CD8-positive, alpha-beta memory T cell (primary cell): ENCODE results near the gene PSMD3. TPM values are rescaled to one million over a fixed set of nuclear protein-coding genes. Genes with fewer than 3 reads are reported as not detected.

Experiments
- CTCF ChIA-PET: fragments of 350-600 bp; sonication (Branson Sonifier 250); formaldehyde crosslinking; loops from one replicate; lab custom pipeline; 2021; ENCODE audit warnings: antibody characterized with exemption; lab: Charles Lee
- POLR2A ChIA-PET: fragments of 350-600 bp; sonication (Branson Sonifier 250); formaldehyde crosslinking; loops from one replicate; lab custom pipeline; 2021; ENCODE audit warnings: antibody characterized with exemption; lab: Charles Lee
- DNase-seq, 5 donors: peaks; one replicate each; pipeline versions ENCODE4 v3.0.0 to v3.0.0-alpha.2; 2020 to 2022; ENCODE audit warnings: mixed read lengths in 1 of 5
- H3K27ac ChIP-seq: one replicate; pipeline ENCODE4 v1.7.0; 2013; ENCODE audit warnings: low read depth, mild to moderate bottlenecking, low read length, moderate library complexity
- H3K27me3 ChIP-seq: 2 replicates; pipeline ENCODE4 v1.7.0; 2013; ENCODE audit warnings: low read length, mild to moderate bottlenecking; ENCODE audit not compliant: insufficient read depth, poor library complexity, severe bottlenecking
- H3K36me3 ChIP-seq: 2 replicates; pipeline ENCODE4 v1.7.0; 2013; ENCODE audit warnings: mild to moderate bottlenecking, low read length, moderate library complexity; ENCODE audit not compliant: insufficient read depth
- H3K4me1 ChIP-seq: 2 replicates; pipeline ENCODE4 v1.7.0; 2013; ENCODE audit warnings: mild to moderate bottlenecking, low read length, moderate library complexity; ENCODE audit not compliant: insufficient read depth
- H3K4me3 ChIP-seq: 2 replicates; pipeline ENCODE4 v1.7.0; 2013; ENCODE audit warnings: mild to moderate bottlenecking, low read length
- H3K9me3 ChIP-seq: 2 replicates; pipeline ENCODE4 v1.7.0; 2013; ENCODE audit warnings: mild to moderate bottlenecking, low read length
- H3K27ac Mint-ChIP-seq, 8 donors: one replicate each; pipeline ENCODE4 v1.8.0; 2020 to 2021; ENCODE audit warnings: mixed read lengths in 8 of 8, mild to moderate bottlenecking in 6 of 8, inconsistent platforms in 3 of 8, moderate library complexity in 3 of 8
- H3K27me3 Mint-ChIP-seq, 2 donors: one replicate each; pipeline ENCODE4 v1.8.0; 2020 to 2021; ENCODE audit warnings: mixed read lengths in 2 of 2, mild to moderate bottlenecking in 1 of 2, moderate library complexity in 1 of 2
- H3K36me3 Mint-ChIP-seq, 3 donors: one replicate each; pipeline ENCODE4 v1.8.0; 2020 to 2021; ENCODE audit warnings: mixed read lengths in 3 of 3, inconsistent platforms in 1 of 3, mild to moderate bottlenecking in 1 of 3
- H3K4me1 Mint-ChIP-seq, 3 donors: one replicate each; pipeline ENCODE4 v1.8.0; 2020 to 2021; ENCODE audit warnings: mixed read lengths in 3 of 3, inconsistent platforms in 1 of 3, mild to moderate bottlenecking in 1 of 3
- H3K4me3 Mint-ChIP-seq, 7 donors: one replicate each; pipeline ENCODE4 v1.8.0; 2020 to 2021; ENCODE audit warnings: mixed read lengths in 7 of 7, mild to moderate bottlenecking in 6 of 7, moderate library complexity in 4 of 7, inconsistent platforms in 2 of 7
- H3K9me3 Mint-ChIP-seq, 5 donors: one replicate each; pipeline ENCODE4 v1.8.0; 2020 to 2022; ENCODE audit warnings: mixed read lengths in 5 of 5, mild to moderate bottlenecking in 3 of 5, moderate library complexity in 2 of 5, inconsistent platforms in 1 of 5
- polyA plus RNA-seq: library from polyadenylated mRNA; unstranded; fragments of 300-500 nt; fragmentation: Illumina TruSeq; gene quantifications from one replicate; pipeline ENCODE4 v1.2.3, GENCODE V29; 2021
- total RNA-seq, 2 experiments: library from RNA; stranded (reverse); gene quantifications; one replicate each; pipeline ENCODE4 v1.2.3, GENCODE V29; 2021

Gene PSMD3
- total and polyA plus RNA-seq, 3 experiments from 2014 or later = 51.1 to 186 (median 185) TPM

GRCh38 chr17:40019140-40019991 is 38.8 kb downstream of the PSMD3 start:
- Histone ChIP-seq H3K36me3 (peaks cover 12% of the 10 kb centered on the region), H3K4me1 (no peaks in the 10 kb centered on the region), H3K27ac (no peak overlapping the region), H3K27me3 (no peaks in the 10 kb centered on the region), H3K4me3 (no peak overlapping the region), H3K9me3 (no peaks in the 10 kb centered on the region)
- no peak overlapping the region for H3K4me3 Mint-ChIP-seq
- no peaks in the 10 kb centered on the region for H3K27me3 Mint-ChIP-seq
- peak overlapping the region in 1 of 8 donors; percentile 83 for H3K27ac Mint-ChIP-seq
- peaks cover 0 to 50% (median 5%) of the 10 kb centered on the region in 3 donors for H3K36me3 Mint-ChIP-seq
- CTCF ChIA-PET = no interaction called here
- POLR2A ChIA-PET = no interaction called here
- H3K9me3 Mint-ChIP-seq = no peaks in the 10 kb centered on the region
- no peaks in the 10 kb centered on the region for H3K4me1 Mint-ChIP-seq
- DNase-seq = no peak

GRCh38 chr17:40020146-40020545 is 39.5 kb downstream of the PSMD3 start:
- peak overlapping the region in 1 of 7 donors; percentile 65 for H3K4me3 Mint-ChIP-seq
- no peaks in the 10 kb centered on the region for H3K27me3 ChIP-seq
- H3K9me3 ChIP-seq = no peaks in the 10 kb centered on the region

GRCh38 chr17:40021451-40021971 is 40.9 kb downstream of the PSMD3 start:
- Histone ChIP-seq H3K36me3 (peaks cover 21% of the 10 kb centered on the region), H3K27ac (no peak overlapping the region), H3K9me3 (no peaks in the 10 kb centered on the region), H3K4me1 (peaks cover 14% of the 10 kb centered on the region), H3K27me3 (no peaks in the 10 kb centered on the region), H3K4me3 (no peak overlapping the region)
- no peak for DNase-seq
- Mint-ChIP-seq H3K27me3 (no peaks in the 10 kb centered on the region), H3K4me1 (peaks cover 14 to 15% (median 14%) of the 10 kb centered on the region in 3 donors), H3K36me3 (peaks cover 0 to 68% (median 10%) of the 10 kb centered on the region in 3 donors), H3K4me3 (no peak overlapping the region), H3K27ac (peak overlapping the region in 2 of 8 donors; percentile 45 to 65), H3K9me3 (no peaks in the 10 kb centered on the region)
- ChIA-PET CTCF (interaction anchor here (1.1 to 1.5 kb wide), 2 partner anchors 9 to 149 kb away, joined by 3 to 11 read pairs; no protein-coding TSS in a partner anchor), POLR2A (interaction anchor here (0.5 to 0.6 kb wide), 2 partner anchors 127 to 639 kb away, joined by 3 read pairs; no protein-coding TSS in a partner anchor)

More at GRCh38 chr17:40020146-40020545, 39.5 kb downstream of the PSMD3 start:
- Histone ChIP-seq H3K36me3 (peaks cover 12% of the 10 kb centered on the region), H3K4me3 (no peak overlapping the region), H3K27ac (no peak overlapping the region), H3K4me1 (peaks cover under 1% of the 10 kb centered on the region)
- POLR2A ChIA-PET = no interaction called here
- Mint-ChIP-seq H3K27ac (peak overlapping the region in 1 of 8 donors; percentile 81), H3K36me3 (peaks cover 0 to 54% (median 5%) of the 10 kb centered on the region in 3 donors), H3K4me1 (peaks cover under 1% of the 10 kb centered on the region in 3 donors), H3K27me3 (no peaks in the 10 kb centered on the region), H3K9me3 (no peaks in the 10 kb centered on the region)
- no peak for DNase-seq
- CTCF ChIA-PET = no interaction called here

- Mint-ChIP-seq H3K9me3 (no peaks in the 10 kb centered on the region), H3K27me3 (no peaks in the 10 kb centered on the region), H3K36me3 (peaks cover 0 to 75% (median 10%) of the 10 kb centered on the region in 3 donors), H3K27ac (no peak overlapping the region), H3K4me1 (peaks cover 20 to 22% (median 21%) of the 10 kb centered on the region in 3 donors), H3K4me3 (no peak overlapping the region)
- Histone ChIP-seq H3K27ac (no peak overlapping the region), H3K9me3 (no peaks in the 10 kb centered on the region), H3K4me1 (peaks cover 19% of the 10 kb centered on the region), H3K36me3 (peaks cover 23% of the 10 kb centered on the region), H3K4me3 (no peak overlapping the region), H3K27me3 (no peaks in the 10 kb centered on the region)
- DNase-seq = no peak
- CTCF ChIA-PET = interaction anchor here (0.6 to 1.5 kb wide), 3 partner anchors 10 to 620 kb away, joined by 3 to 11 read pairs (median 3); no protein-coding TSS in a partner anchor
- POLR2A ChIA-PET = no interaction called here
Measured at GRCh38 chr17:40022497-40022896, 41.9 kb downstream of the PSMD3 start.

- H3K4me3 ChIP-seq = no peak overlapping the region
- H3K4me1 ChIP-seq = peaks cover 19% of the 10 kb centered on the region
- H3K4me3 Mint-ChIP-seq = no peak overlapping the region
- no peak overlapping the region for H3K27ac ChIP-seq
- no peaks in the 10 kb centered on the region for H3K27me3 ChIP-seq
- H3K36me3 Mint-ChIP-seq = peaks cover 0 to 76% (median 10%) of the 10 kb centered on the region in 3 donors
- no peak for DNase-seq
- ChIA-PET CTCF (interaction anchor here (0.6 to 1.5 kb wide), 2 partner anchors 10 to 620 kb away, joined by 3 to 11 read pairs; no protein-coding TSS in a partner anchor), POLR2A (no interaction called here)
- peaks cover 23% of the 10 kb centered on the region for H3K36me3 ChIP-seq
- no peaks in the 10 kb centered on the region for H3K27me3 Mint-ChIP-seq
- H3K9me3 ChIP-seq = no peaks in the 10 kb centered on the region
- H3K4me1 Mint-ChIP-seq = peaks cover 20 to 22% (median 21%) of the 10 kb centered on the region in 3 donors
- no peak overlapping the region for H3K27ac Mint-ChIP-seq
- H3K9me3 Mint-ChIP-seq = no peaks in the 10 kb centered on the region
Measured at GRCh38 chr17:40022961-40023541, 42.4 kb downstream of the PSMD3 start.

GRCh38 chr17:40023590-40024292 is 43.1 kb downstream of the PSMD3 start:
- no peaks in the 10 kb centered on the region for H3K27me3 ChIP-seq
- H3K4me1 ChIP-seq = peaks cover 19% of the 10 kb centered on the region
- peaks cover 23% of the 10 kb centered on the region for H3K36me3 ChIP-seq
- no peak overlapping the region for H3K4me3 ChIP-seq
- Mint-ChIP-seq H3K27ac (no peak overlapping the region), H3K36me3 (peaks cover 0 to 81% (median 11%) of the 10 kb centered on the region in 3 donors), H3K27me3 (no peaks in the 10 kb centered on the region), H3K4me3 (no peak overlapping the region), H3K9me3 (no peaks in the 10 kb centered on the region), H3K4me1 (peaks cover 20 to 22% (median 21%) of the 10 kb centered on the region in 3 donors)
- CTCF ChIA-PET = no interaction called here
- no peak for DNase-seq
- H3K27ac ChIP-seq = no peak overlapping the region
- POLR2A ChIA-PET = no interaction called here
- H3K9me3 ChIP-seq = no peaks in the 10 kb centered on the region

- H3K27me3 Mint-ChIP-seq = no peaks in the 10 kb centered on the region
- no peak overlapping the region for H3K27ac ChIP-seq
- peaks cover 19% of the 10 kb centered on the region for H3K4me1 ChIP-seq
- peaks cover 20 to 22% (median 21%) of the 10 kb centered on the region in 3 donors for H3K4me1 Mint-ChIP-seq
- no peaks in the 10 kb centered on the region for H3K27me3 ChIP-seq
- no peak for DNase-seq
- peaks cover 27% of the 10 kb centered on the region for H3K36me3 ChIP-seq
- no peak overlapping the region for H3K4me3 Mint-ChIP-seq
- H3K27ac Mint-ChIP-seq = no peak overlapping the region
- H3K9me3 ChIP-seq = no peaks in the 10 kb centered on the region
- H3K36me3 Mint-ChIP-seq = peaks cover 4 to 81% (median 15%) of the 10 kb centered on the region in 3 donors
- no peaks in the 10 kb centered on the region for H3K9me3 Mint-ChIP-seq
- POLR2A ChIA-PET = no interaction called here
- CTCF ChIA-PET = interaction anchor here (1.0 to 5.1 kb wide), 6 partner anchors 9 to 71 kb away, joined by 3 to 63 read pairs (median 3); partner anchors contain the start of gene CSF3
- no peak overlapping the region for H3K4me3 ChIP-seq
Measured at GRCh38 chr17:40024901-40025300, 44.3 kb downstream of the PSMD3 start.
